Right lobe of liver (tissue), 6 donors: Measurements from ENCODE around the gene CAMTA1. TPM values are rescaled to one million over a fixed set of nuclear protein-coding genes. Genes with fewer than 3 reads are reported as not detected.

Experiments used
- ATAC-seq, 4 donors: fragments of 200-7000 bp; cut with Tn5 transposase; one replicate each; pipeline ENCODE4 v1.9.1; 2020; ENCODE audit warnings: mild to moderate bottlenecking in 4 of 4, moderate library complexity in 4 of 4
- DNase-seq, 3 donors: peaks; one replicate each; pipeline ENCODE4 v3.0.0-alpha.2; 2020
- H3K27ac ChIP-seq, 3 donors: fragments of 200-600 bp; one replicate each; pipeline ENCODE4 v1.8.0; 2022
- H3K27me3 ChIP-seq, 2 donors: fragments of 200-600 bp; one replicate each; pipeline ENCODE4 v1.8.0; 2022
- H3K36me3 ChIP-seq, 4 donors: fragments of 200-600 bp; sonication (generic) in 1 of 4; one replicate each; pipeline versions ENCODE4 v1.5.1 to v1.8.0; 2017 to 2022; ENCODE audit warnings: control low read depth in 1 of 4
- H3K4me1 ChIP-seq, 4 donors: fragments of 200-600 bp; sonication (generic) in 1 of 4; one replicate each; pipeline versions ENCODE4 v1.5.1 to v1.8.0; 2017 to 2022; ENCODE audit warnings: control low read depth in 1 of 4
- H3K4me3 ChIP-seq, 3 donors: fragments of 200-600 bp; one replicate each; pipeline ENCODE4 v1.8.0; 2022
- H3K9me3 ChIP-seq, 4 donors: fragments of 200-600 bp; sonication (generic) in 1 of 4; one replicate each; pipeline versions ENCODE4 v1.5.1 to v1.8.0; 2017 to 2022; ENCODE audit warnings: control low read depth in 1 of 4
- POLR2A ChIP-seq: fragments of 450-650 bp; IDR thresholded peaks from one replicate; pipeline ENCODE4 v1.6.1; 2017; ENCODE audit warnings: antibody characterized with exemption, mild to moderate bottlenecking
- WGBS: methylation state at CpG from one replicate; pipeline ENCODE4 v1.1.6; 2018; ENCODE audit warnings: low coverage, low lambda C conversion rate; ENCODE audit not compliant: insufficient coverage; ENCODE audit errors: missing lambda C conversion rate; 5-methylcytosine and 5-hydroxymethylcytosine counted together
- intact Hi-C, 2 donors: fragments of 100-400 bp; cut with DNase I; formaldehyde crosslinking; loops; one replicate each; pipeline versions ENCODE4 v1.11.2 to v1.14.1; 2022
- total RNA-seq, 6 experiments: library from RNA; depleted of rRNA in 2 of 6; stranded (reverse); fragments of >200 nt in 2 of 6; fragmentation: NEBNext Ultra II Directional in 3 of 6; extraction: Animal tissue kit (Norgen Biotek cat#: 25700) in 3 of 6; gene quantifications; one replicate each; pipeline versions ENCODE4 v1.1.0 to v1.2.4, GENCODE V29; 2016 to 2023
- TF ChIP-seq, protein P1 (sequence below), 4 donors: fragments of 200-600 bp in 3 of 4; fragments of 450-650 bp in 1 of 4; IDR thresholded peaks; one replicate each; pipeline versions ENCODE4 v1.5.1 to v1.8.0; 2016 to 2022; ENCODE audit warnings: antibody characterized with exemption in 4 of 4, mild to moderate bottlenecking in 2 of 4
- donor health status: DM: no; HTN: yes; CAD: no.
- donor health status: DM: no; HTN: no; CAD: no.
- donor health status: DM: no; HTN: no; CAD: no.
- donor health status: DM: no; HTN: yes; CAD: no.
- donor health status: DM: no; HTN: yes; CAD: no.

Gene CAMTA1
- total RNA-seq, 6 experiments from 2014 or later: 32.3 to 49.4 (median 37.2) TPM

DNA sequence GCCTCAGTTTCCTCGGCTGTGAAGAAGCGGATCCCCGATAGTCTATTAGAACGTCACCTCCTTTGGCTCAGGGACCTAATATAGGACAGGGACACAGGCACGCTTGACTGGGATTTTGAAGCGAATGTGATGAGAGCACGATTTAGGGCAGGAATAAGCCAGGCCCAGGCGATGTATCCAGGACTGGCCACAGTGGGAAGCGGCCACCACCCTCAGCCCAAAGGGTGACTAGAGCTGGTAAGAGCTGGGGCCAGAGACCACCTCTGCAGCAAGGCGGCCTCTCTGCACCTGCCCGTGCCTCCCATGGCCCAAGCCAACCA lies 885.9 kb downstream of the CAMTA1 start:
- ATAC-seq (no peak), DNase-seq (no peak)
- Histone ChIP-seq H3K4me3 (no peak overlapping the region), H3K9me3 (no peaks in the 10 kb centered on the region), H3K27ac (no peak overlapping the region), H3K36me3 (no peaks in the 10 kb centered on the region), H3K4me1 (peaks cover 0 to 5% (median 2%) of the 10 kb centered on the region in 4 donors), H3K27me3 (no peaks in the 10 kb centered on the region)
- 69% methylated on average over 2 of the region's 11 CpGs for WGBS
- intact Hi-C loops: loop anchor here in 1 of 2 donors (10.0 kb wide), 1 partner anchor 224 kb away; no protein-coding TSS in a partner anchor
- TF ChIP-seq POLR2A: no peak
- TF ChIP-seq, protein P1, sequence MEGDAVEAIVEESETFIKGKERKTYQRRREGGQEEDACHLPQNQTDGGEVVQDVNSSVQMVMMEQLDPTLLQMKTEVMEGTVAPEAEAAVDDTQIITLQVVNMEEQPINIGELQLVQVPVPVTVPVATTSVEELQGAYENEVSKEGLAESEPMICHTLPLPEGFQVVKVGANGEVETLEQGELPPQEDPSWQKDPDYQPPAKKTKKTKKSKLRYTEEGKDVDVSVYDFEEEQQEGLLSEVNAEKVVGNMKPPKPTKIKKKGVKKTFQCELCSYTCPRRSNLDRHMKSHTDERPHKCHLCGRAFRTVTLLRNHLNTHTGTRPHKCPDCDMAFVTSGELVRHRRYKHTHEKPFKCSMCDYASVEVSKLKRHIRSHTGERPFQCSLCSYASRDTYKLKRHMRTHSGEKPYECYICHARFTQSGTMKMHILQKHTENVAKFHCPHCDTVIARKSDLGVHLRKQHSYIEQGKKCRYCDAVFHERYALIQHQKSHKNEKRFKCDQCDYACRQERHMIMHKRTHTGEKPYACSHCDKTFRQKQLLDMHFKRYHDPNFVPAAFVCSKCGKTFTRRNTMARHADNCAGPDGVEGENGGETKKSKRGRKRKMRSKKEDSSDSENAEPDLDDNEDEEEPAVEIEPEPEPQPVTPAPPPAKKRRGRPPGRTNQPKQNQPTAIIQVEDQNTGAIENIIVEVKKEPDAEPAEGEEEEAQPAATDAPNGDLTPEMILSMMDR (IDR thresholded peaks at IDR 0.05): no peak

DNA sequence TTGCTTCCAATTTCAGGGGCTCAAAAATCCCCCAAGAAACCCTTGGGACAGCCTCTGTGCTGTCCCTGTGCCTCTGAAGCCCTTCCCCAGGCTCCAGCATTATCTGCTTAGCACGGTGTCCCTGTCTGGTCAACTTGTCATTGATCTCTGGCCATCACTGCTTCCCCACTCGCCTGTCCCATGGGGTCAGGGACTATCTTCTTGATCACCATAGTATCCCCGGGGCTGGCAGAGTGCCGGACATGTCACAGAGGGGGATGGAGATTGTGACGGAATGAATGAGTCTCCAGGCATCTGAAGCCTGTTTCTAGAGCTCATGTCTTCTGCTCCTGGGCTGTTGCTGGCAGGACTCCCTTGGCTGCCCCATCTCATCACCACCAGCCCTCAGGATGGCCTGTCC lies 886.4 kb downstream of the CAMTA1 start:
- intact Hi-C loops: loop anchor here in 1 of 2 donors (10.0 kb wide), 1 partner anchor 223 kb away; no protein-coding TSS in a partner anchor
- DNase-seq: no peak
- Histone ChIP-seq H3K27me3 (no peaks in the 10 kb centered on the region), H3K4me3 (no peak overlapping the region), H3K9me3 (no peaks in the 10 kb centered on the region), H3K36me3 (no peaks in the 10 kb centered on the region), H3K27ac (no peak overlapping the region), H3K4me1 (peaks cover 0 to 5% (median 2%) of the 10 kb centered on the region in 4 donors)
- 40% methylated on average over 4 of the region's 5 CpGs for WGBS
- TF ChIP-seq, protein P1 (IDR thresholded peaks at IDR 0.05): no peak
- no peak for TF ChIP-seq POLR2A
- no peak for ATAC-seq

DNA sequence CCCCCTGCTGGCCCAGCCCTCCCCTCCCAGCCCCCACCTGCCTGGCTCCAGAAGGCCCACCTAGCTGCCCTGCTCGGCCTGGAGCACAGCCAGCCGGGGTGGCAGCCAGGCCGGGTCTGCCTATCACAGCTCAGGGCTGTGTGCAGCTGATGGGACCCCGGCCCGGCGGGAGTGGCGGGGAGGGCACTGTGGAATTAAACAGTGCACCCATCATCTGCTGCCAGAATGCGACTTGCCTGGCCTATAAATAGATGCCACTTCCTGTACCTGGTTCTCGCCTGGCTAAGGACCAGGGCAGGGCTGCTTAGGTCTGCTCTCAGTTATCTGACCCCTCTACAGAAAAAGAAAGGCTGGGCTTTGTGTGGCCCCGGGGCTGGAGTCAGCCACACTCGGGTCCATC lies 887.6 kb downstream of the CAMTA1 start:
- Histone ChIP-seq H3K27me3 (no peaks in the 10 kb centered on the region), H3K27ac (no peak overlapping the region), H3K9me3 (no peaks in the 10 kb centered on the region), H3K4me3 (no peak overlapping the region), H3K36me3 (no peaks in the 10 kb centered on the region), H3K4me1 (peaks cover 0 to 5% (median 2%) of the 10 kb centered on the region in 4 donors)
- DNase-seq: no peak
- ATAC-seq: no peak
- intact Hi-C loops: loop anchor here in 1 of 2 donors (10.0 kb wide), 1 partner anchor 222 kb away; no protein-coding TSS in a partner anchor
- 40% methylated on average over 1 of the region's 11 CpGs for WGBS
- TF ChIP-seq, protein P1 (IDR thresholded peaks at IDR 0.05): no peak
- no peak for TF ChIP-seq POLR2A

DNA sequence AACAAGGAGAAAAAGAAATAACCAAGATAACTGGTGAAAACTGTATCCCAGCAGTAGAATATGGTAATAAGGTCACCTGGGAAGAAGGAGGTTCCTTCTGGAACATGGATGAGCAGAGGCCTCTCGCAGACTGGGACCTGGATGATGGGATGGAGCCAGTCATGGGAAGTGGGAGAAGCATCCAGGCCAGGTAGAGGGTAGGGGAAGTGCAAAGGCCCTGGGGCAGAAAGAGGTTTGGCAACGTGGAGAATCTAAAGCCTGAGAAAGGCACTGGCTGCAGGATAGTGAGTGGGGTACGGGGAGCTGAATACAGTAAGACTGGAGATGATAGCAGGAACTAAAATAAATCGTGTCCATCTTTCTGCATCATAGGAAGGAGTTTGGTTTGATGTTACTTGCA lies 889.7 kb downstream of the CAMTA1 start:
- no peak overlapping the region for H3K27ac ChIP-seq

More for the DNA sequence above, 889.7 kb downstream of the CAMTA1 start:
- Histone ChIP-seq H3K27me3 (no peaks in the 10 kb centered on the region), H3K36me3 (no peaks in the 10 kb centered on the region), H3K4me1 (peaks cover 0 to 4% (median 0%) of the 10 kb centered on the region in 4 donors), H3K4me3 (no peak overlapping the region), H3K9me3 (no peaks in the 10 kb centered on the region)
- whole genome bisulfite sequencing: 53% methylated on average over 4 of the region's 4 CpGs
- intact Hi-C loops: loop anchor here in 1 of 2 donors (10.0 kb wide), 1 partner anchor 220 kb away; no protein-coding TSS in a partner anchor
- DNase-seq: no peak
- TF ChIP-seq, protein P1 (IDR thresholded peaks at IDR 0.05): no peak
- TF ChIP-seq POLR2A: no peak
- ATAC-seq: no peak
